SH-SY5Y (cell line): Measurements from ENCODE around the gene IL19.

Source experiments
- GATA2 ChIP-seq: IDR thresholded peaks from 2 replicates; pipeline ENCODE4 v1.6.1; 2011; ENCODE audit warnings: mild to moderate bottlenecking, low read depth, low read length
- GATA3 ChIP-seq: IDR thresholded peaks from 2 replicates; pipeline ENCODE4 v1.6.1; 2011; ENCODE audit warnings: low read depth, mild to moderate bottlenecking, low read length, moderate library complexity

DNA sequence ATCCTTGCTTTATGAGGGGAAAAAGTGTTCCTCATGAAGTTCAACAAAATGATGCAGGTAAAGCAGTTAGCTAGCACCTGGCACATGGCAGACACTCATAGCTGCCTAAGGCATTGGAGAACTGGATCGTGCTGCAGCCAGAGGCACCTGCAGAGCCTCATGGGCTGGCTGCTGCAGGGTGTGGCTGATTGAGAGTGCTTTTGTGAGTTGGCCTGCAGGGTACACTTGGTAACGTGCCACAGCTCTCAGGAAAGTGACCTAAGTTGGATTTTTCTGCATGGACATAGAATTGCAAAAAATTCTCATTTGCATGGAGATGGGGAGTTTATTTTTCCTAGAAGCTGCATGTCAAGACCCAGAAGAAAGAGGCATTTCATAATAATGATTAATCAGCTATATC, 63.2 kb downstream of the IL19 start:
- TF ChIP-seq GATA2 (no peak), GATA3 (no peak)
